Measurements from ENCODE around the gene KCNJ3.

The KCNJ3 gene

DNA sequence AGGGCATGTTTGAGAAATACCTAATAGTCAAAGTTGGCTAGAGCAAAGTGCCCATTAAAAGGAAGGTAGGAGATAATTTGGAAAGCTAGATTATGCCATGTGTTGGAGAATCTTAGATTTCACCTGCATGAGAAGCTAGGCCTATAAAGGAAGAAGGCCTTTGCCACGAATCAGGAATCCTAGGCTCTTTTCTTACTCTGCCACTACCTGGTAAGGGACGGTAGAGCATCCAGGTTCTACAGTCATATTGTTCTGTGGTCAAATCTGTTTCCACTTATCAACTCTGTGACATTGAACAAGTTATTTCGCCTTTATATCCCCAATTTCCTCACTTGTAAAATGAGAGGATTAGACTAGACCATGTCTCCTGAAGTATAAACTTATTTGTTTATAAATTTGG is 3.6 kb upstream of the KCNJ3 start:
- no peak for DNase-seq (ENCODE audit: low read depth)
- TF ChIP-seq, protein P1, sequence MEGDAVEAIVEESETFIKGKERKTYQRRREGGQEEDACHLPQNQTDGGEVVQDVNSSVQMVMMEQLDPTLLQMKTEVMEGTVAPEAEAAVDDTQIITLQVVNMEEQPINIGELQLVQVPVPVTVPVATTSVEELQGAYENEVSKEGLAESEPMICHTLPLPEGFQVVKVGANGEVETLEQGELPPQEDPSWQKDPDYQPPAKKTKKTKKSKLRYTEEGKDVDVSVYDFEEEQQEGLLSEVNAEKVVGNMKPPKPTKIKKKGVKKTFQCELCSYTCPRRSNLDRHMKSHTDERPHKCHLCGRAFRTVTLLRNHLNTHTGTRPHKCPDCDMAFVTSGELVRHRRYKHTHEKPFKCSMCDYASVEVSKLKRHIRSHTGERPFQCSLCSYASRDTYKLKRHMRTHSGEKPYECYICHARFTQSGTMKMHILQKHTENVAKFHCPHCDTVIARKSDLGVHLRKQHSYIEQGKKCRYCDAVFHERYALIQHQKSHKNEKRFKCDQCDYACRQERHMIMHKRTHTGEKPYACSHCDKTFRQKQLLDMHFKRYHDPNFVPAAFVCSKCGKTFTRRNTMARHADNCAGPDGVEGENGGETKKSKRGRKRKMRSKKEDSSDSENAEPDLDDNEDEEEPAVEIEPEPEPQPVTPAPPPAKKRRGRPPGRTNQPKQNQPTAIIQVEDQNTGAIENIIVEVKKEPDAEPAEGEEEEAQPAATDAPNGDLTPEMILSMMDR (IDR thresholded peaks at IDR 0.05; ENCODE audit: insufficient read depth, low read depth, low read length, missing control alignments) = no peak
- no peak overlapping the region for H3K4me3 ChIP-seq (ENCODE audit: low read length)

DNA sequence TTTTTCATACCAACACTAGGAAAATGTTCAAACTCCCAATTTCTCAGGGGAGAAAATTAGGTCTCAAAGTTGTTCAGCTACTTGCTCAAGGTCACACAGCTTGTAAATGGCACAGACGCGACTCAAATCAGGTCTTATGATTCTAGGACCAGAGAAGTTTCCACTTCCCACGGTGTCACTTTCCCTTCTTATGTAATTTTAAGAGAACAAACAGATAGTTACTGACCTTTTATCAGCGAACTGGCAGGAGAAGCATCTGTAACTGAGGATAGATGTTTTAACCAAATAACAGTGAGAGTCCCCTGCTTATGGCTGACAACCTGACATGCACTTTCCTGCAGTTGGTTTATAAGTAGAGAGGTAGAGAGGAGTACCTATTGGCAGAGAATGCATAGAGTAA is 2.1 kb upstream of the KCNJ3 start:
- DNase-seq (ENCODE audit: low read depth) = no peak
- TF ChIP-seq, protein P1 (IDR thresholded peaks at IDR 0.05; ENCODE audit: insufficient read depth, low read depth, low read length, missing control alignments) = no peak
- H3K4me3 ChIP-seq (ENCODE audit: low read length) = no peak overlapping the region

- no peak overlapping the region for H3K4me3 ChIP-seq (ENCODE audit: low read length)
- TF ChIP-seq, protein P1 (IDR thresholded peaks at IDR 0.05; ENCODE audit: insufficient read depth, low read depth, low read length, missing control alignments) = no peak
- no peak for DNase-seq (ENCODE audit: low read depth)
Observed at GRCh38 chr2:154696810-154697417, 1.6 kb upstream of the KCNJ3 start.

DNA sequence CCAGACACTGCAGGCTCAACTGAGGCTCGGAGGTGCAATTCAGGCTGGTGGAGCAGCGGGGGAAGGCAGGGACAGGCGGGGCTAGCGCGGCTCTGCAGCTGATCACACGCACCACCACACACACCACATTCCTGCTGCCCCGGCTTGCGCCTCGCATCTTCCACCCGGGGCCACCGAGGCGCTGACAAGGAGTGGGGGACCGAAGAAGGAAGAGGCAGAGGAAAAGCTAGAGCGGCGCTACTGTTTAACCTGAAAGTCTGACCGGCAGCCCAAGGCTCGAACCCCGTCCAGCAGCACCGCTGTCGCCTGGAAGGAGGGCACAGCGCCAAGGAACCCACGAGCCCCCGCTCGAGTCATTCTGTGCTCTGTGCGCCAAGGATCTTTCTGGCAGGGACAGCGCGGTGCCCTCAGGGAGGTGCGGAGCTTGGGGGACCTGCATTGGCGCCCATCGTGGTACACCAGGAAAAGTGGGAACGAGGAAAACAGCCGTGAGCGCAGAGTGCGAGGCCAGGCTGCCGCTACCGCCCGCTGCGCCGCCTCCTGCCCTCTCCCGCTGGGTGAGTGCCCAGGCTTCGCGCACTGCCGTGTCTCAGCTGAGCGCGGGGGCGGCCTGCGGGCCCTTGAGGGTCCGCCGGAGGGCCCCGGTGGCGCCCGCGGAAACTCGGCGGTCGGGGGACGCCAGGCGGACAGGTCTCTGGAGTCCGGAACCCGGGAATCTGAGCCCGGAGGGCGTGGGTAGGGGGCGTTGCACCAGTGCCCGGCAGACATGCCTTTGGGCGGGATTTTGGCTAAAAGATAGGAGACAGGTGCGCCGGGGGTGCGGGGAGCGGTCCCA is 860 bp upstream of the KCNJ3 start:
- no peak overlapping the region for H3K4me3 ChIP-seq (ENCODE audit: low read length)
- no peak for DNase-seq (ENCODE audit: low read depth)
- TF ChIP-seq, protein P1 (IDR thresholded peaks at IDR 0.05; ENCODE audit: insufficient read depth, low read depth, low read length, missing control alignments) = no peak

GRCh38 chr2:154698721-154699574 is 453 bp downstream of the KCNJ3 start:
- DNase-seq (ENCODE audit: low read depth) = no peak
- TF ChIP-seq, protein P1 (IDR thresholded peaks at IDR 0.05; ENCODE audit: insufficient read depth, low read depth, low read length, missing control alignments) = no peak
- no peak overlapping the region for H3K4me3 ChIP-seq (ENCODE audit: low read length)

DNA sequence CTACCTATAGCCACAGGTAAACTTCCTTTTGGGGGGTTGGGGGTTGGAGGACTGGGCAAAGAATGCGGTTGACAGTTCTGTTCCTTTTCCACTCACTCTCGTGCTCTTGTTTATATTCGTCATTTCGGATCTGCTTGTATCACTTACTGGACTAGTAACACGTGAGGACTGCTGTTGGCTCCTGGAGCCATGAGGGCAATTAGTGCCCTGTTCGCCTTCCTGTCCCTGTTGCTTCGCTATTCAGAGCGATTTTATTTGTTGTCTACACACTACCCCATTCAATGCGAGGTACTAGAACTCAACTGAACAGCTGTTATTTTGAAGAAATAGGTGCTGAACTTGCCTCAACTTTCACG is 1.1 kb downstream of the KCNJ3 start:
- TF ChIP-seq, protein P1 (IDR thresholded peaks at IDR 0.05; ENCODE audit: insufficient read depth, low read depth, low read length, missing control alignments) = no peak
- DNase-seq (ENCODE audit: low read depth) = no peak
- H3K4me3 ChIP-seq (ENCODE audit: low read length) = no peak overlapping the region

All from epithelial cell of esophagus (primary cell).